CD14-positive monocyte (primary cell): ENCODE results near the gene PFN3. TPM values are rescaled to one million over a fixed set of nuclear protein-coding genes. Genes with fewer than 3 reads are reported as not detected.

ENCODE experiments used
- DNase-seq, 3 donors: peaks; one replicate each; pipeline ENCODE4 v3.0.0-alpha.2; 2011 to 2022
- H2AFZ ChIP-seq: 2 replicates; pipeline ENCODE4 v1.6.0; 2012; ENCODE audit warnings: mild to moderate bottlenecking, low read depth, low read length, inconsistent platforms; ENCODE audit not compliant: insufficient read depth, poor library complexity, severe bottlenecking
- H3K27ac ChIP-seq, 2 donors: 1 replicate in 1 of 2; 2 replicates in 1 of 2; pipeline ENCODE4 v1.5.1; 2012 to 2013; ENCODE audit warnings: low read length in 2 of 2, control low read depth in 1 of 2, inconsistent platforms in 1 of 2, low read depth in 1 of 2, mild to moderate bottlenecking in 1 of 2
- H3K27me3 ChIP-seq, 2 donors: one replicate each; pipeline versions ENCODE4 v1.6.0 to v1.6.1; 2011 to 2013; ENCODE audit warnings: low read length in 2 of 2; ENCODE audit not compliant: control insufficient read depth in 2 of 2, insufficient read depth in 2 of 2
- H3K36me3 ChIP-seq, 2 donors: replicated peaks in 1 of 2; 1 replicate in 1 of 2; 2 replicates in 1 of 2; pipeline versions ENCODE4 v1.5.1 to v1.6.1; 2012 to 2013; ENCODE audit warnings: low read length in 2 of 2, control low read depth in 1 of 2, inconsistent platforms in 1 of 2, mild to moderate bottlenecking in 1 of 2; ENCODE audit not compliant: insufficient read depth in 2 of 2, control insufficient read depth in 1 of 2
- H3K4me1 ChIP-seq, 2 donors: 1 replicate in 1 of 2; 2 replicates in 1 of 2; pipeline versions ENCODE4 v1.5.1 to v1.6.1; 2012 to 2013; ENCODE audit warnings: low read length in 2 of 2, control low read depth in 1 of 2, inconsistent platforms in 1 of 2, mild to moderate bottlenecking in 1 of 2, moderate library complexity in 1 of 2; ENCODE audit not compliant: insufficient read depth in 2 of 2, control insufficient read depth in 1 of 2
- H3K4me2 ChIP-seq: replicated peaks from 2 replicates; pipeline ENCODE3; 2012; ENCODE audit warnings: low read length, moderate library complexity, mild to moderate bottlenecking; ENCODE audit not compliant: poor library complexity, severe bottlenecking; ENCODE audit errors: extremely low read depth
- H3K4me3 ChIP-seq, 3 experiments: fragments of 200-600 bp in 1 of 3; sonication (generic) in 1 of 3; replicated peaks in 1 of 3; 1 replicate in 2 of 3; 2 replicates in 1 of 3; pipeline ENCODE4 v1.5.1; 2011 to 2013; ENCODE audit warnings: low read length in 3 of 3, mild to moderate bottlenecking in 3 of 3, control low read depth in 2 of 3, low read depth in 2 of 3, inconsistent platforms in 1 of 3, moderate library complexity in 1 of 3
- H3K79me2 ChIP-seq: 2 replicates; pipeline ENCODE4 v1.6.0; 2012; ENCODE audit warnings: mild to moderate bottlenecking, control low read depth, inconsistent platforms, low read length, moderate library complexity; ENCODE audit not compliant: insufficient read depth
- H3K9ac ChIP-seq: 2 replicates; pipeline ENCODE4 v1.6.0; 2017; ENCODE audit warnings: low read length, mild to moderate bottlenecking; ENCODE audit not compliant: insufficient read depth, poor library complexity, severe bottlenecking
- H3K9me3 ChIP-seq, 2 donors: replicated peaks in 1 of 2; 1 replicate in 1 of 2; 2 replicates in 1 of 2; pipeline versions ENCODE4 v1.5.1 to v1.6.1; 2012 to 2013; ENCODE audit warnings: low read length in 2 of 2, control low read depth in 1 of 2; ENCODE audit not compliant: control insufficient read depth in 1 of 2, insufficient read depth in 1 of 2
- H4K20me1 ChIP-seq: 2 replicates; pipeline ENCODE4 v1.6.0; 2012; ENCODE audit warnings: mild to moderate bottlenecking, low read length, control low read depth, moderate library complexity; ENCODE audit not compliant: insufficient read depth
- H3K27ac Mint-ChIP-seq, 7 donors: one replicate each; pipeline ENCODE4 v1.8.0; 2020; ENCODE audit warnings: mild to moderate bottlenecking in 7 of 7, mixed read lengths in 7 of 7, moderate library complexity in 6 of 7, inconsistent platforms in 2 of 7
- H3K27me3 Mint-ChIP-seq, 3 donors: one replicate each; pipeline ENCODE4 v1.8.0; 2021 to 2022; ENCODE audit warnings: low read depth in 3 of 3, mild to moderate bottlenecking in 3 of 3, mixed read lengths in 3 of 3, moderate library complexity in 3 of 3, inconsistent platforms in 1 of 3
- H3K36me3 Mint-ChIP-seq, 2 donors: one replicate each; pipeline ENCODE4 v1.8.0; 2020; ENCODE audit warnings: mixed read lengths in 2 of 2, inconsistent platforms in 1 of 2, mild to moderate bottlenecking in 1 of 2
- H3K4me1 Mint-ChIP-seq: one replicate; pipeline ENCODE4 v1.8.0; 2020; ENCODE audit warnings: mild to moderate bottlenecking, mixed read lengths
- H3K4me3 Mint-ChIP-seq, 2 donors: one replicate each; pipeline ENCODE4 v1.8.0; 2020; ENCODE audit warnings: mild to moderate bottlenecking in 2 of 2, mixed read lengths in 2 of 2, moderate library complexity in 1 of 2
- H3K9me3 Mint-ChIP-seq, 7 donors: one replicate each; pipeline ENCODE4 v1.8.0; 2020 to 2022; ENCODE audit warnings: mixed read lengths in 7 of 7, mild to moderate bottlenecking in 6 of 7, moderate library complexity in 6 of 7, inconsistent platforms in 2 of 7
- WGBS: methylation state at CpG from one replicate; pipeline ENCODE4 v1.1.5; 2013; ENCODE audit warnings: missing lambda C conversion rate; ENCODE audit not compliant: insufficient coverage; 5-methylcytosine and 5-hydroxymethylcytosine counted together
- intact Hi-C, 2 donors: fragments of 100-400 bp; cut with micrococcal nuclease; formaldehyde crosslinking; loops; one replicate each; pipeline versions ENCODE4 v1.15.0 to v1.15.1; 2023
- polyA plus RNA-seq, 3 donors: library from polyadenylated mRNA; depleted of rRNA in 1 of 3; unstranded in 2 of 3; stranded (reverse) in 1 of 3; fragments of 300-500 nt in 2 of 3; fragments of >200 nt in 1 of 3; fragmentation: Illumina TruSeq in 2 of 3; gene quantifications; 1 replicate in 2 of 3; 2 replicates in 1 of 3; pipeline ENCODE4 v1.2.3, GENCODE V29; 2012 to 2021
- TF ChIP-seq, protein P1 (sequence below): fragments of 200-600 bp; IDR thresholded peaks from one replicate; pipeline ENCODE4 v1.8.0; 2022; ENCODE audit warnings: antibody characterized with exemption, mild to moderate bottlenecking

PFN3 gene
- polyA plus RNA-seq, 3 donors: not detected

DNA sequence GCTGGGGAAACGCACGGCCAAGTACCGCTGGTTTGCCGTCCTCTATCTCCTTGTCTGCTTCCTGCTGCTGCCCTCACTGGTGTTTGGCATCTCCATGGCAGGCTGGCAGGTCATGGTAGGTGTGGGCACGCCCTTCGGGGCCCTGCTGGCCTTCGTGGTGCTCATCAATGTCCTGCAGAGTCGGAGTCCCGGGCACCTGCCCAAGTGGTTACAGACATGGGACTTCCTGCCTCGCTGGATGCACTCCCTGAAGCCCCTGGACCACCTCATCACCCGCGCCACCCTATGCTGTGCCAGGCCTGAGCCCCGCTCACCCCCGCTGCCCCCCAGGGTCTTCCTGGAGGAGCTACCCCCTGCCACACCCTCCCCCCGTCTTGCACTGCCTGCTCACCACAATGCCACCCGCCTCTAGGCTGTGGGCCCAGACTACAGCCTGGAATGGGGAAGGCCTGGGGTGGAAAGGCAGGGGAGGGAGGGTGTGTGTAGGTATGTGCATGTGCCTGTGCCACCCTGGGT, 2.5 kb downstream of the PFN3 start:
- H3K4me3 Mint-ChIP-seq: no peak overlapping the region
- peaks cover 34 to 44% (median 38%) of the 10 kb centered on the region in 3 donors for H3K27me3 Mint-ChIP-seq
- WGBS: 88% methylated on average over 9 of the region's 16 CpGs
- Histone ChIP-seq H3K9me3 (peaks cover 0 to 12% of the 10 kb centered on the region in 2 donors), H3K27me3 (peaks cover 19 to 36% of the 10 kb centered on the region in 2 donors), H3K79me2 (no peaks in the 10 kb centered on the region), H4K20me1 (peaks cover 6% of the 10 kb centered on the region), H3K36me3 (no peaks in the 10 kb centered on the region), H3K9ac (no peak overlapping the region), H3K4me2 (no peak overlapping the region), H3K4me3 (no peak overlapping the region), H3K4me1 (peaks cover 24 to 25% of the 10 kb centered on the region in 2 donors), H3K27ac (no peak overlapping the region), H2AFZ (no peak overlapping the region)
- intact Hi-C loops: no loop called here
- no peak for DNase-seq
- TF ChIP-seq, protein P1, sequence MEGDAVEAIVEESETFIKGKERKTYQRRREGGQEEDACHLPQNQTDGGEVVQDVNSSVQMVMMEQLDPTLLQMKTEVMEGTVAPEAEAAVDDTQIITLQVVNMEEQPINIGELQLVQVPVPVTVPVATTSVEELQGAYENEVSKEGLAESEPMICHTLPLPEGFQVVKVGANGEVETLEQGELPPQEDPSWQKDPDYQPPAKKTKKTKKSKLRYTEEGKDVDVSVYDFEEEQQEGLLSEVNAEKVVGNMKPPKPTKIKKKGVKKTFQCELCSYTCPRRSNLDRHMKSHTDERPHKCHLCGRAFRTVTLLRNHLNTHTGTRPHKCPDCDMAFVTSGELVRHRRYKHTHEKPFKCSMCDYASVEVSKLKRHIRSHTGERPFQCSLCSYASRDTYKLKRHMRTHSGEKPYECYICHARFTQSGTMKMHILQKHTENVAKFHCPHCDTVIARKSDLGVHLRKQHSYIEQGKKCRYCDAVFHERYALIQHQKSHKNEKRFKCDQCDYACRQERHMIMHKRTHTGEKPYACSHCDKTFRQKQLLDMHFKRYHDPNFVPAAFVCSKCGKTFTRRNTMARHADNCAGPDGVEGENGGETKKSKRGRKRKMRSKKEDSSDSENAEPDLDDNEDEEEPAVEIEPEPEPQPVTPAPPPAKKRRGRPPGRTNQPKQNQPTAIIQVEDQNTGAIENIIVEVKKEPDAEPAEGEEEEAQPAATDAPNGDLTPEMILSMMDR: no peak
- H3K4me1 Mint-ChIP-seq: peaks cover 24% of the 10 kb centered on the region
- H3K9me3 Mint-ChIP-seq: peaks cover 0 to 14% (median 4%) of the 10 kb centered on the region in 7 donors
- no peak overlapping the region for H3K27ac Mint-ChIP-seq
- H3K36me3 Mint-ChIP-seq: peaks cover 4 to 7% of the 10 kb centered on the region in 2 donors

DNA sequence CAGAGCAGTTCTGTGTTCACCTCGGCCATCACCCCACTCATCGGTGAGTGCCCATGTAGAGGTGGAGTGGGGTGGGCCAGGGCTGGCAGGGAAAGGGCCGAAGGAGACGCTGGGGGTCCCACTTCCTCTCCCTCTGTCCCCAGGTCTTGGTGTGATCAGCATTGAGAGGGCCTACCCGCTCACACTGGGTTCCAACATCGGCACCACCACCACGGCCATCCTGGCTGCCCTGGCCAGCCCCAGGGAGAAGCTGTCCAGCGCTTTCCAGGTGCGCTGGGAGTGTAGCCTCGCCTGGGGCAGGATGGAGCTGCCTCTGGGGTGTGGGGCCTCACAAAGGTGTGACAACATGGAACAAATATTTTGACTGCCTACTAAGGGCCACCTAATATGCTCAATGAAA, 3.7 kb downstream of the PFN3 start:
- H4K20me1 ChIP-seq: no peaks in the 10 kb centered on the region
- no peak overlapping the region for H3K4me2 ChIP-seq
- peaks cover 9 to 25% of the 10 kb centered on the region in 2 donors for H3K27me3 ChIP-seq
- peaks cover 19% of the 10 kb centered on the region in 2 donors for H3K4me1 ChIP-seq
- H2AFZ ChIP-seq: no peak overlapping the region
- H3K27ac ChIP-seq: no peak overlapping the region
- WGBS: 100% methylated on average over 4 of the region's 10 CpGs
- TF ChIP-seq, protein P1: no peak
- H3K4me3 Mint-ChIP-seq: no peak overlapping the region
- H3K9ac ChIP-seq: no peak overlapping the region
- H3K4me3 ChIP-seq: no peak overlapping the region
- no peak for DNase-seq
- no peaks in the 10 kb centered on the region for H3K36me3 ChIP-seq
- H3K9me3 Mint-ChIP-seq: peaks cover 0 to 3% (median 0%) of the 10 kb centered on the region in 7 donors
- no peaks in the 10 kb centered on the region for H3K79me2 ChIP-seq
- peaks cover 18% of the 10 kb centered on the region for H3K4me1 Mint-ChIP-seq
- no peaks in the 10 kb centered on the region for H3K36me3 Mint-ChIP-seq
- intact Hi-C loops: no loop called here
- peaks cover 23 to 32% (median 28%) of the 10 kb centered on the region in 3 donors for H3K27me3 Mint-ChIP-seq
- peak overlapping the region in 1 of 7 donors; percentile 31 for H3K27ac Mint-ChIP-seq
- peaks cover 0 to 5% of the 10 kb centered on the region in 2 donors for H3K9me3 ChIP-seq
